Uterus (tissue), 2 donors: ENCODE data around the gene XKR7.

Experiments used
- CTCF ChIP-seq, 4 experiments: fragments of 200-600 bp in 2 of 4; fragments of 450-650 bp in 2 of 4; sonication (generic) in 2 of 4; IDR thresholded peaks; one replicate each; pipeline ENCODE4 v1.5.1; 2016 to 2019; ENCODE audit warnings: antibody characterized with exemption in 4 of 4, mild to moderate bottlenecking in 2 of 4, moderate library complexity in 1 of 4
- POLR2A ChIP-seq, 2 donors: fragments of 450-650 bp; IDR thresholded peaks; one replicate each; pipeline ENCODE4 v1.6.1; 2016; ENCODE audit warnings: antibody characterized with exemption in 2 of 2, mild to moderate bottlenecking in 1 of 2, moderate library complexity in 1 of 2

GRCh38 chr20:31936420-31936819 is 31.5 kb upstream of the XKR7 start:
- TF ChIP-seq CTCF (IDR thresholded peaks at IDR 0.05) (no peak), POLR2A (IDR thresholded peaks at IDR 0.05) (no peak)
